ENCODE data around the gene NR1D1. TPM values are rescaled to one million over a fixed set of nuclear protein-coding genes. Genes with fewer than 3 reads are reported as not detected.

Gene NR1D1
- total and polyA plus RNA-seq, 2 of the 13 experiments (the other 11 are each of a cell fraction or from before 2014, with no cell fraction given) = 2.1 to 2.7 TPM

DNA sequence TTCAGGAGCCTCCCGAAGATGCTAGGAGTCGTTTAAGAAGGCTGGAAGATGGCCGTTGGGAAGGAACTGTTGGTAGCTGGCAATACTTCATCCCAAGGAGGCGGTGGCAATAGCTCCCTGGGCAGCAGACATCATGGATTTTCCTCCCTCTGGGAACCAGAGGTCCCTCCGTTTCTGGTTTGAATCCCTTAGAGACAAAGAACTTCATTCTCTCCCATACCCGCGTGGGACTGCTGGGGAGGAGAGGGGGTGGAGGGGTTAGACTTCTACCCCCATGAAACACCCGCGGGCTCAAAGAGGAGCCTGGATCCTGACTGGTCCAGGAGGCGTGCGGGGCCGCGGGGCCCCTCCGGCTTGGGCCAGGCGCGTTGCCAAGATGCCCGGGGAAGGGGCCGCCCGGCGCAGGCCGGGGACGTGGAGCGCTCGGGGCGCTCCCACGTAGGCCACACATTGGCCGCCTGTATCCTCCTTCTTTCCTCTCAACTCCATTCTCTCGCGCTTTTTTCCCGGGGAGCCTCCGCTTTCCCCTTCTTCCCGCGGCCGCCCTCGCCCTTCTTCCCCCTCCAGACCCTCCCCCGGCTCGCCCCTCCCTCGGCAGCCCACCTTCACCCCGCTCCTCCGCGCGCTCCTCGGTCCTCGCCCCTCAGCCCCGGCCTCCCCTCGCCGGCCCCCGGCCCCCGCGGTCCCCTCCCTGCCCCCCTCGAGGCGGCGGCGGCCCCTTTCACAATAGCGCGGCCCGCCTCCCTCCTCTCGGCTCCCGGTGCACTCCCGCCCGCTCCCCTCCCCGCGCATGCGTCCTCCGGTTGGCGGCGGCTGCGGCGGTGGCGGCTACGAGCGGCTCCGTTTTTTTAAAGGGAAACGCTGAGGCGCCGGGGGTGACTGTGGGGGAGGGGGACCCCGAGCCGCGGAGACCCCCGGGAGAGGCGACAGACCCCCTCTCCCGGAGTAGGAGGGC is 21.1 kb upstream of the NR1D1 start, which contains the start of gene MSL1 (continued):
- TF ChIP-seq, protein P1, sequence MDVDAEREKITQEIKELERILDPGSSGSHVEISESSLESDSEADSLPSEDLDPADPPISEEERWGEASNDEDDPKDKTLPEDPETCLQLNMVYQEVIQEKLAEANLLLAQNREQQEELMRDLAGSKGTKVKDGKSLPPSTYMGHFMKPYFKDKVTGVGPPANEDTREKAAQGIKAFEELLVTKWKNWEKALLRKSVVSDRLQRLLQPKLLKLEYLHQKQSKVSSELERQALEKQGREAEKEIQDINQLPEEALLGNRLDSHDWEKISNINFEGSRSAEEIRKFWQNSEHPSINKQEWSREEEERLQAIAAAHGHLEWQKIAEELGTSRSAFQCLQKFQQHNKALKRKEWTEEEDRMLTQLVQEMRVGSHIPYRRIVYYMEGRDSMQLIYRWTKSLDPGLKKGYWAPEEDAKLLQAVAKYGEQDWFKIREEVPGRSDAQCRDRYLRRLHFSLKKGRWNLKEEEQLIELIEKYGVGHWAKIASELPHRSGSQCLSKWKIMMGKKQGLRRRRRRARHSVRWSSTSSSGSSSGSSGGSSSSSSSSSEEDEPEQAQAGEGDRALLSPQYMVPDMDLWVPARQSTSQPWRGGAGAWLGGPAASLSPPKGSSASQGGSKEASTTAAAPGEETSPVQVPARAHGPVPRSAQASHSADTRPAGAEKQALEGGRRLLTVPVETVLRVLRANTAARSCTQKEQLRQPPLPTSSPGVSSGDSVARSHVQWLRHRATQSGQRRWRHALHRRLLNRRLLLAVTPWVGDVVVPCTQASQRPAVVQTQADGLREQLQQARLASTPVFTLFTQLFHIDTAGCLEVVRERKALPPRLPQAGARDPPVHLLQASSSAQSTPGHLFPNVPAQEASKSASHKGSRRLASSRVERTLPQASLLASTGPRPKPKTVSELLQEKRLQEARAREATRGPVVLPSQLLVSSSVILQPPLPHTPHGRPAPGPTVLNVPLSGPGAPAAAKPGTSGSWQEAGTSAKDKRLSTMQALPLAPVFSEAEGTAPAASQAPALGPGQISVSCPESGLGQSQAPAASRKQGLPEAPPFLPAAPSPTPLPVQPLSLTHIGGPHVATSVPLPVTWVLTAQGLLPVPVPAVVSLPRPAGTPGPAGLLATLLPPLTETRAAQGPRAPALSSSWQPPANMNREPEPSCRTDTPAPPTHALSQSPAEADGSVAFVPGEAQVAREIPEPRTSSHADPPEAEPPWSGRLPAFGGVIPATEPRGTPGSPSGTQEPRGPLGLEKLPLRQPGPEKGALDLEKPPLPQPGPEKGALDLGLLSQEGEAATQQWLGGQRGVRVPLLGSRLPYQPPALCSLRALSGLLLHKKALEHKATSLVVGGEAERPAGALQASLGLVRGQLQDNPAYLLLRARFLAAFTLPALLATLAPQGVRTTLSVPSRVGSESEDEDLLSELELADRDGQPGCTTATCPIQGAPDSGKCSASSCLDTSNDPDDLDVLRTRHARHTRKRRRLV (CRISPR knock-in tag; IDR thresholded peaks at IDR 0.05) = no peak
- TF ChIP-seq, protein P2, sequence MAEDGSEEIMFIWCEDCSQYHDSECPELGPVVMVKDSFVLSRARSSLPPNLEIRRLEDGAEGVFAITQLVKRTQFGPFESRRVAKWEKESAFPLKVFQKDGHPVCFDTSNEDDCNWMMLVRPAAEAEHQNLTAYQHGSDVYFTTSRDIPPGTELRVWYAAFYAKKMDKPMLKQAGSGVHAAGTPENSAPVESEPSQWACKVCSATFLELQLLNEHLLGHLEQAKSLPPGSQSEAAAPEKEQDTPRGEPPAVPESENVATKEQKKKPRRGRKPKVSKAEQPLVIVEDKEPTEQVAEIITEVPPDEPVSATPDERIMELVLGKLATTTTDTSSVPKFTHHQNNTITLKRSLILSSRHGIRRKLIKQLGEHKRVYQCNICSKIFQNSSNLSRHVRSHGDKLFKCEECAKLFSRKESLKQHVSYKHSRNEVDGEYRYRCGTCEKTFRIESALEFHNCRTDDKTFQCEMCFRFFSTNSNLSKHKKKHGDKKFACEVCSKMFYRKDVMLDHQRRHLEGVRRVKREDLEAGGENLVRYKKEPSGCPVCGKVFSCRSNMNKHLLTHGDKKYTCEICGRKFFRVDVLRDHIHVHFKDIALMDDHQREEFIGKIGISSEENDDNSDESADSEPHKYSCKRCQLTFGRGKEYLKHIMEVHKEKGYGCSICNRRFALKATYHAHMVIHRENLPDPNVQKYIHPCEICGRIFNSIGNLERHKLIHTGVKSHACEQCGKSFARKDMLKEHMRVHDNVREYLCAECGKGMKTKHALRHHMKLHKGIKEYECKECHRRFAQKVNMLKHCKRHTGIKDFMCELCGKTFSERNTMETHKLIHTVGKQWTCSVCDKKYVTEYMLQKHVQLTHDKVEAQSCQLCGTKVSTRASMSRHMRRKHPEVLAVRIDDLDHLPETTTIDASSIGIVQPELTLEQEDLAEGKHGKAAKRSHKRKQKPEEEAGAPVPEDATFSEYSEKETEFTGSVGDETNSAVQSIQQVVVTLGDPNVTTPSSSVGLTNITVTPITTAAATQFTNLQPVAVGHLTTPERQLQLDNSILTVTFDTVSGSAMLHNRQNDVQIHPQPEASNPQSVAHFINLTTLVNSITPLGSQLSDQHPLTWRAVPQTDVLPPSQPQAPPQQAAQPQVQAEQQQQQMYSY (CRISPR knock-in tag; IDR thresholded peaks at IDR 0.05) = no peak
- TF ChIP-seq PPARG (CRISPR knock-in tag; conservative IDR thresholded peaks at IDR 0.05) (no peak), ZFP36L2 (CRISPR knock-in tag; IDR thresholded peaks at IDR 0.05) (no peak), SKI (IDR thresholded peaks at IDR 0.05; ENCODE audit: partially characterized antibody) (peak; percentile 37), AGO1 (IDR thresholded peaks at IDR 0.05; ENCODE audit: low read depth, low read length, poor library complexity, severe bottlenecking) (peak; percentile 48), ZNF790 (CRISPR knock-in tag; IDR thresholded peaks at IDR 0.05; ENCODE audit: borderline replicate concordance) (0 out of 2 replicates have a peak, but pooled peaks have one; percentile 61), ZNF17 (CRISPR knock-in tag; IDR thresholded peaks at IDR 0.05) (no peak), PRMT3 (CRISPR knock-in tag; IDR thresholded peaks at IDR 0.05; ENCODE audit: borderline replicate concordance, low read depth) (no peak), SPEN (CRISPR knock-in tag; IDR thresholded peaks at IDR 0.05; ENCODE audit: low read depth) (peak; percentile 59), MXI1 (IDR thresholded peaks at IDR 0.05; ENCODE audit: borderline replicate concordance, low read depth, low read length) (peak; percentile 25; the same call in 1 of the 3 replicates), ZKSCAN8 (CRISPR knock-in tag; IDR thresholded peaks at IDR 0.05; ENCODE audit: borderline replicate concordance) (no peak), HOXD1 (CRISPR knock-in tag; IDR thresholded peaks at IDR 0.05) (no peak)
- TF ChIP-seq, protein P3, sequence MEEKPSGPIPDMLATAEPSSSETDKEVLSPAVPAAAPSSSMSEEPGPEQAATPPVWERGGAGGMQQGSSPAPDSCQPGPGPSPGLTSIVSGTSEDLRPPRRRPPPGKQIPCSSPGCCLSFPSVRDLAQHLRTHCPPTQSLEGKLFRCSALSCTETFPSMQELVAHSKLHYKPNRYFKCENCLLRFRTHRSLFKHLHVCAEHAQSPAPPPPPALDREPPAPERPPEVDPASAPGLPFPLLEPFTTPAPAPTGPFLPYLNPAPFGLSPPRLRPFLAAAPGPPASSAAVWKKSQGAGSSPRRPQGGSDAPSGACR (CRISPR knock-in tag; IDR thresholded peaks at IDR 0.05) = no peak
- TF ChIP-seq, protein P4, sequence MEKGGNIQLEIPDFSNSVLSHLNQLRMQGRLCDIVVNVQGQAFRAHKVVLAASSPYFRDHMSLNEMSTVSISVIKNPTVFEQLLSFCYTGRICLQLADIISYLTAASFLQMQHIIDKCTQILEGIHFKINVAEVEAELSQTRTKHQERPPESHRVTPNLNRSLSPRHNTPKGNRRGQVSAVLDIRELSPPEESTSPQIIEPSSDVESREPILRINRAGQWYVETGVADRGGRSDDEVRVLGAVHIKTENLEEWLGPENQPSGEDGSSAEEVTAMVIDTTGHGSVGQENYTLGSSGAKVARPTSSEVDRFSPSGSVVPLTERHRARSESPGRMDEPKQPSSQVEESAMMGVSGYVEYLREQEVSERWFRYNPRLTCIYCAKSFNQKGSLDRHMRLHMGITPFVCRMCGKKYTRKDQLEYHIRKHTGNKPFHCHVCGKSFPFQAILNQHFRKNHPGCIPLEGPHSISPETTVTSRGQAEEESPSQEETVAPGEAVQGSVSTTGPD (CRISPR knock-in tag; IDR thresholded peaks at IDR 0.05) = no peak
- TF ChIP-seq, protein P5, sequence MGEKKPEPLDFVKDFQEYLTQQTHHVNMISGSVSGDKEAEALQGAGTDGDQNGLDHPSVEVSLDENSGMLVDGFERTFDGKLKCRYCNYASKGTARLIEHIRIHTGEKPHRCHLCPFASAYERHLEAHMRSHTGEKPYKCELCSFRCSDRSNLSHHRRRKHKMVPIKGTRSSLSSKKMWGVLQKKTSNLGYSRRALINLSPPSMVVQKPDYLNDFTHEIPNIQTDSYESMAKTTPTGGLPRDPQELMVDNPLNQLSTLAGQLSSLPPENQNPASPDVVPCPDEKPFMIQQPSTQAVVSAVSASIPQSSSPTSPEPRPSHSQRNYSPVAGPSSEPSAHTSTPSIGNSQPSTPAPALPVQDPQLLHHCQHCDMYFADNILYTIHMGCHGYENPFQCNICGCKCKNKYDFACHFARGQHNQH (CRISPR knock-in tag; IDR thresholded peaks at IDR 0.05) = no peak
